ENCODE measurements around the gene UROC1.

GRCh38 chr3:126448893-126449180 is 68.7 kb downstream of the UROC1 start:
- TF ChIP-seq EZH2 (IDR thresholded peaks at IDR 0.05; ENCODE audit: borderline replicate concordance, insufficient read depth, low read depth, low read length, poor library complexity, severe bottlenecking): no peak
- TF ChIP-seq, protein P1, sequence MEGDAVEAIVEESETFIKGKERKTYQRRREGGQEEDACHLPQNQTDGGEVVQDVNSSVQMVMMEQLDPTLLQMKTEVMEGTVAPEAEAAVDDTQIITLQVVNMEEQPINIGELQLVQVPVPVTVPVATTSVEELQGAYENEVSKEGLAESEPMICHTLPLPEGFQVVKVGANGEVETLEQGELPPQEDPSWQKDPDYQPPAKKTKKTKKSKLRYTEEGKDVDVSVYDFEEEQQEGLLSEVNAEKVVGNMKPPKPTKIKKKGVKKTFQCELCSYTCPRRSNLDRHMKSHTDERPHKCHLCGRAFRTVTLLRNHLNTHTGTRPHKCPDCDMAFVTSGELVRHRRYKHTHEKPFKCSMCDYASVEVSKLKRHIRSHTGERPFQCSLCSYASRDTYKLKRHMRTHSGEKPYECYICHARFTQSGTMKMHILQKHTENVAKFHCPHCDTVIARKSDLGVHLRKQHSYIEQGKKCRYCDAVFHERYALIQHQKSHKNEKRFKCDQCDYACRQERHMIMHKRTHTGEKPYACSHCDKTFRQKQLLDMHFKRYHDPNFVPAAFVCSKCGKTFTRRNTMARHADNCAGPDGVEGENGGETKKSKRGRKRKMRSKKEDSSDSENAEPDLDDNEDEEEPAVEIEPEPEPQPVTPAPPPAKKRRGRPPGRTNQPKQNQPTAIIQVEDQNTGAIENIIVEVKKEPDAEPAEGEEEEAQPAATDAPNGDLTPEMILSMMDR (IDR thresholded peaks at IDR 0.05): no peak
